HepG2 (cell line): ENCODE measurements around the gene CNP. TPM values are rescaled to one million over a fixed set of nuclear protein-coding genes. Genes with fewer than 3 reads are reported as not detected.

ENCODE experiments used
- ARNT2 ChIP-seq: sonication (generic); formaldehyde crosslinking; IDR thresholded peaks from 2 replicates; pipeline ENCODE4 v1.8.0; 2022; ENCODE audit warnings: mild to moderate bottlenecking, low read depth, missing genetic modification reagents, moderate library complexity
- BRCA1 ChIP-seq: sonication (generic); formaldehyde crosslinking; IDR thresholded peaks from 2 replicates; pipeline ENCODE4 v1.4.0; 2020; ENCODE audit warnings: missing genetic modification reagents
- POGZ ChIP-seq: sonication (generic); formaldehyde crosslinking; IDR thresholded peaks from 2 replicates; pipeline ENCODE4 v1.4.0; 2020; ENCODE audit warnings: mild to moderate bottlenecking, missing genetic modification reagents
- RAD21 ChIP-seq: fragments of 450-650 bp; formaldehyde crosslinking; IDR thresholded peaks from 2 replicates; pipeline ENCODE4 v1.5.0; 2020; ENCODE audit warnings: mild to moderate bottlenecking
- SATB2 ChIP-seq: sonication (generic); formaldehyde crosslinking; IDR thresholded peaks from 2 replicates; pipeline ENCODE4 v1.5.0; 2020; ENCODE audit warnings: missing genetic modification reagents
- SP4 ChIP-seq: sonication (generic); formaldehyde crosslinking; IDR thresholded peaks from 2 replicates; pipeline ENCODE4 v1.8.1; 2023; ENCODE audit warnings: mild to moderate bottlenecking, missing genetic modification reagents
- THAP8 ChIP-seq: sonication (generic); formaldehyde crosslinking; IDR thresholded peaks from 2 replicates; pipeline ENCODE4 v1.5.1; 2020; ENCODE audit warnings: missing genetic modification reagents, mild to moderate bottlenecking, borderline replicate concordance
- YY1 ChIP-seq: IDR thresholded peaks from 2 replicates; pipeline ENCODE4 v1.6.1; 2011; ENCODE audit warnings: low read length, low read depth, moderate library complexity, mild to moderate bottlenecking; ENCODE audit not compliant: insufficient read depth, insufficient replicate concordance
- ZFP36 ChIP-seq: fragments of 150-350 bp; IDR thresholded peaks from 2 replicates; pipeline ENCODE4 v1.6.1; 2018; ENCODE audit warnings: borderline replicate concordance, low read length, low read depth; ENCODE audit not compliant: partially characterized antibody
- ZNF17 ChIP-seq: sonication (generic); formaldehyde crosslinking; IDR thresholded peaks from 2 replicates; pipeline ENCODE4 v1.5.0; 2020; ENCODE audit warnings: mild to moderate bottlenecking, missing genetic modification reagents
- ZNF460 ChIP-seq: sonication (generic); formaldehyde crosslinking; IDR thresholded peaks from 2 replicates; pipeline ENCODE4 v1.5.1; 2020; ENCODE audit warnings: missing genetic modification reagents, mild to moderate bottlenecking, borderline replicate concordance
- ZNF484 ChIP-seq: sonication (generic); formaldehyde crosslinking; IDR thresholded peaks from 2 replicates; pipeline ENCODE4 v1.5.1; 2020; ENCODE audit warnings: mild to moderate bottlenecking, low read depth, missing genetic modification reagents, borderline replicate concordance
- ZNF580 ChIP-seq: IDR thresholded peaks from 2 replicates; pipeline ENCODE4 v1.6.1; 2016; ENCODE audit warnings: low read depth, borderline replicate concordance
- ZNF761 ChIP-seq: sonication (generic); formaldehyde crosslinking; conservative IDR thresholded peaks from 2 replicates; pipeline ENCODE4 v1.4.0; 2020; ENCODE audit warnings: mild to moderate bottlenecking, missing genetic modification reagents
- polyA plus RNA-seq, 8 experiments: library from polyadenylated mRNA; depleted of rRNA in 3 of 8; stranded (reverse) in 7 of 8; unstranded in 1 of 8; fragments of >200 nt; fragmentation: Illumina TruSeq in 4 of 8; extraction: Trizol in 4 of 8; gene quantifications; 2 replicates each; pipeline versions ENCODE4 v1.2.1 to v1.2.3, GENCODE V29; 2011 to 2016; ENCODE audit warnings: low read depth in 4 of 8, missing spikeins in 1 of 8, mixed read lengths in 1 of 8; ENCODE audit not compliant: insufficient read depth in 1 of 8
- total RNA-seq, 5 experiments: library from RNA; depleted of rRNA; stranded (reverse); fragments of >200 nt; fragmentation: Illumina TruSeq; extraction: Trizol; gene quantifications; 2 replicates each; pipeline ENCODE4 v1.2.3, GENCODE V29; 2016; ENCODE audit warnings: low read depth in 1 of 5
- TF ChIP-seq, protein P1 (sequence below): sonication (generic); formaldehyde crosslinking; IDR thresholded peaks from 2 replicates; pipeline ENCODE4 v1.5.1; 2020; ENCODE audit warnings: mild to moderate bottlenecking, missing genetic modification reagents, borderline replicate concordance
- TF ChIP-seq, protein P2 (sequence below): sonication (generic); formaldehyde crosslinking; IDR thresholded peaks from 2 replicates; pipeline ENCODE4 v1.4.0; 2020; ENCODE audit warnings: missing genetic modification reagents
- TF ChIP-seq, protein P3 (sequence below): sonication (generic); formaldehyde crosslinking; IDR thresholded peaks from 2 replicates; pipeline ENCODE4 v1.4.0; 2020; ENCODE audit warnings: mild to moderate bottlenecking, missing genetic modification reagents

Gene CNP
- total and polyA plus RNA-seq, 2 of the 13 experiments (the other 11 are each of a cell fraction or from before 2014, with no cell fraction given), result 97.2 to 161 TPM

GRCh38 chr17:42016941-42017865, 50.6 kb downstream of the CNP start, which contains the start of gene DNAJC7 (continued):
- TF ChIP-seq, protein P1, sequence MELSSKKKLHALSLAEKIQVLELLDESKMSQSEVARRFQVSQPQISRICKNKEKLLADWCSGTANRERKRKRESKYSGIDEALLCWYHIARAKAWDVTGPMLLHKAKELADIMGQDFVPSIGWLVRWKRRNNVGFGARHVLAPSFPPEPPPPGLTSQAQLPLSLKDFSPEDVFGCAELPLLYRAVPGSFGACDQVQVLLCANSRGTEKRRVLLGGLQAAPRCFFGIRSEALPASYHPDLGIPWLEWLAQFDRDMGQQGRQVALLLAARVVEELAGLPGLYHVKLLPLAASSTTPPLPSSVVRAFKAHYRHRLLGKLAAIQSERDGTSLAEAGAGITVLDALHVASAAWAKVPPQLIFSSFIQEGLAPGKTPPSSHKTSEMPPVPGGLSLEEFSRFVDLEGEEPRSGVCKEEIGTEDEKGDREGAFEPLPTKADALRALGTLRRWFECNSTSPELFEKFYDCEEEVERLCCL, result 0 out of 2 replicates have a peak, but pooled peaks have one; percentile 47
- 0 out of 2 replicates have a peak, but pooled peaks have one; percentile 32 for TF ChIP-seq RAD21 (CRISPR knock-in tag)
- TF ChIP-seq ZNF460 (CRISPR knock-in tag), result no peak
- peak; percentile 45; the same call in 1 of the 2 replicates for TF ChIP-seq THAP8 (CRISPR knock-in tag)
- TF ChIP-seq, protein P2, sequence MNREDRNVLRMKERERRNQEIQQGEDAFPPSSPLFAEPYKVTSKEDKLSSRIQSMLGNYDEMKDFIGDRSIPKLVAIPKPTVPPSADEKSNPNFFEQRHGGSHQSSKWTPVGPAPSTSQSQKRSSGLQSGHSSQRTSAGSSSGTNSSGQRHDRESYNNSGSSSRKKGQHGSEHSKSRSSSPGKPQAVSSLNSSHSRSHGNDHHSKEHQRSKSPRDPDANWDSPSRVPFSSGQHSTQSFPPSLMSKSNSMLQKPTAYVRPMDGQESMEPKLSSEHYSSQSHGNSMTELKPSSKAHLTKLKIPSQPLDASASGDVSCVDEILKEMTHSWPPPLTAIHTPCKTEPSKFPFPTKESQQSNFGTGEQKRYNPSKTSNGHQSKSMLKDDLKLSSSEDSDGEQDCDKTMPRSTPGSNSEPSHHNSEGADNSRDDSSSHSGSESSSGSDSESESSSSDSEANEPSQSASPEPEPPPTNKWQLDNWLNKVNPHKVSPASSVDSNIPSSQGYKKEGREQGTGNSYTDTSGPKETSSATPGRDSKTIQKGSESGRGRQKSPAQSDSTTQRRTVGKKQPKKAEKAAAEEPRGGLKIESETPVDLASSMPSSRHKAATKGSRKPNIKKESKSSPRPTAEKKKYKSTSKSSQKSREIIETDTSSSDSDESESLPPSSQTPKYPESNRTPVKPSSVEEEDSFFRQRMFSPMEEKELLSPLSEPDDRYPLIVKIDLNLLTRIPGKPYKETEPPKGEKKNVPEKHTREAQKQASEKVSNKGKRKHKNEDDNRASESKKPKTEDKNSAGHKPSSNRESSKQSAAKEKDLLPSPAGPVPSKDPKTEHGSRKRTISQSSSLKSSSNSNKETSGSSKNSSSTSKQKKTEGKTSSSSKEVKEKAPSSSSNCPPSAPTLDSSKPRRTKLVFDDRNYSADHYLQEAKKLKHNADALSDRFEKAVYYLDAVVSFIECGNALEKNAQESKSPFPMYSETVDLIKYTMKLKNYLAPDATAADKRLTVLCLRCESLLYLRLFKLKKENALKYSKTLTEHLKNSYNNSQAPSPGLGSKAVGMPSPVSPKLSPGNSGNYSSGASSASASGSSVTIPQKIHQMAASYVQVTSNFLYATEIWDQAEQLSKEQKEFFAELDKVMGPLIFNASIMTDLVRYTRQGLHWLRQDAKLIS (CRISPR knock-in tag), result peak; percentile 83
- peak; percentile 66; the same call in 1 of the 2 replicates for TF ChIP-seq ARNT2 (CRISPR knock-in tag)
- no peak for TF ChIP-seq ZFP36
- TF ChIP-seq SATB2 (CRISPR knock-in tag), result 0 out of 2 replicates have a peak, but pooled peaks have one; percentile 57
- TF ChIP-seq ZNF484 (CRISPR knock-in tag), result no peak
- peak; percentile 99 for TF ChIP-seq YY1
- 0 out of 2 replicates have a peak, but pooled peaks have one; percentile 48 for TF ChIP-seq ZNF17 (CRISPR knock-in tag)
- peak; percentile 55; the same call in 1 of the 2 replicates for TF ChIP-seq SP4 (CRISPR knock-in tag)
- TF ChIP-seq ZNF580, result peak; percentile 83; the same call in 1 of the 2 replicates
- TF ChIP-seq POGZ (CRISPR knock-in tag), result peak; percentile 92
- TF ChIP-seq, protein P3, sequence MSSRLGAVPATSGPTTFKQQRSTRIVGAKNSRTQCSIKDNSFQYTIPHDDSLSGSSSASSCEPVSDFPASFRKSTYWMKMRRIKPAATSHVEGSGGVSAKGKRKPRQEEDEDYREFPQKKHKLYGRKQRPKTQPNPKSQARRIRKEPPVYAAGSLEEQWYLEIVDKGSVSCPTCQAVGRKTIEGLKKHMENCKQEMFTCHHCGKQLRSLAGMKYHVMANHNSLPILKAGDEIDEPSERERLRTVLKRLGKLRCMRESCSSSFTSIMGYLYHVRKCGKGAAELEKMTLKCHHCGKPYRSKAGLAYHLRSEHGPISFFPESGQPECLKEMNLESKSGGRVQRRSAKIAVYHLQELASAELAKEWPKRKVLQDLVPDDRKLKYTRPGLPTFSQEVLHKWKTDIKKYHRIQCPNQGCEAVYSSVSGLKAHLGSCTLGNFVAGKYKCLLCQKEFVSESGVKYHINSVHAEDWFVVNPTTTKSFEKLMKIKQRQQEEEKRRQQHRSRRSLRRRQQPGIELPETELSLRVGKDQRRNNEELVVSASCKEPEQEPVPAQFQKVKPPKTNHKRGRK, result 0 out of 2 replicates have a peak, but pooled peaks have one; percentile 35
- TF ChIP-seq BRCA1 (CRISPR knock-in tag), result peak; percentile 76
- TF ChIP-seq ZNF761, result peak; percentile 82; the same call in 1 of the 2 replicates
